Activated T-helper 17 cell treated with anti-CD3 and anti-CD28 coated beads, Interleukin-2, amount 50 U/mL, for 72 hours (primary cell): ENCODE measurements around the gene HNRNPH1. TPM values are rescaled to one million over a fixed set of nuclear protein-coding genes. Genes with fewer than 3 reads are reported as not detected.

Experiments
- ATAC-seq: fragments of 150-1000 bp; cut with Tn5 transposase; replicated peaks from 2 replicates; pipeline ENCODE4 v1.10.0; 2021; ENCODE audit warnings: mild to moderate bottlenecking, moderate library complexity
- H3K27ac Mint-ChIP-seq: one replicate; pipeline ENCODE4 v1.8.0; 2022; ENCODE audit warnings: mixed read lengths
- H3K27me3 Mint-ChIP-seq: one replicate; pipeline ENCODE4 v1.8.0; 2022; ENCODE audit warnings: mixed read lengths
- H3K36me3 Mint-ChIP-seq: one replicate; pipeline ENCODE4 v1.8.0; 2022; ENCODE audit warnings: low read depth, mild to moderate bottlenecking, mixed read lengths
- H3K4me1 Mint-ChIP-seq: one replicate; pipeline ENCODE4 v1.8.0; 2022; ENCODE audit warnings: mixed read lengths
- H3K4me3 Mint-ChIP-seq: one replicate; pipeline ENCODE4 v1.8.0; 2022; ENCODE audit warnings: mild to moderate bottlenecking, mixed read lengths
- H3K9me3 Mint-ChIP-seq: one replicate; pipeline ENCODE4 v1.8.0; 2022; ENCODE audit warnings: mixed read lengths
- total RNA-seq, 2 donors: library from RNA; stranded (reverse); gene quantifications; one replicate each; pipeline ENCODE4 v1.2.3, GENCODE V29; 2022

Gene HNRNPH1
- total RNA-seq, 2 donors from 2014 or later, result 761 to 957 TPM

- no peaks in the 10 kb centered on the region for H3K9me3 Mint-ChIP-seq
- H3K27ac Mint-ChIP-seq, result no peak overlapping the region
- peaks cover 99% of the 10 kb centered on the region for H3K36me3 Mint-ChIP-seq
- no peak overlapping the region for H3K4me3 Mint-ChIP-seq
- ATAC-seq, result no peak
- H3K27me3 Mint-ChIP-seq, result no peaks in the 10 kb centered on the region
- peaks cover 45% of the 10 kb centered on the region for H3K4me1 Mint-ChIP-seq
Observed at GRCh38 chr5:179614745-179615144, 8.7 kb downstream of the HNRNPH1 start.

- H3K36me3 Mint-ChIP-seq, result peaks cover 98% of the 10 kb centered on the region
- ATAC-seq, result no peak
- H3K27me3 Mint-ChIP-seq, result no peaks in the 10 kb centered on the region
- H3K4me3 Mint-ChIP-seq, result no peak overlapping the region
- H3K4me1 Mint-ChIP-seq, result peaks cover 45% of the 10 kb centered on the region
- peak overlapping the region; percentile 36 for H3K27ac Mint-ChIP-seq
- no peaks in the 10 kb centered on the region for H3K9me3 Mint-ChIP-seq
Observed at GRCh38 chr5:179613460-179614071, 9.9 kb downstream of the HNRNPH1 start.

DNA sequence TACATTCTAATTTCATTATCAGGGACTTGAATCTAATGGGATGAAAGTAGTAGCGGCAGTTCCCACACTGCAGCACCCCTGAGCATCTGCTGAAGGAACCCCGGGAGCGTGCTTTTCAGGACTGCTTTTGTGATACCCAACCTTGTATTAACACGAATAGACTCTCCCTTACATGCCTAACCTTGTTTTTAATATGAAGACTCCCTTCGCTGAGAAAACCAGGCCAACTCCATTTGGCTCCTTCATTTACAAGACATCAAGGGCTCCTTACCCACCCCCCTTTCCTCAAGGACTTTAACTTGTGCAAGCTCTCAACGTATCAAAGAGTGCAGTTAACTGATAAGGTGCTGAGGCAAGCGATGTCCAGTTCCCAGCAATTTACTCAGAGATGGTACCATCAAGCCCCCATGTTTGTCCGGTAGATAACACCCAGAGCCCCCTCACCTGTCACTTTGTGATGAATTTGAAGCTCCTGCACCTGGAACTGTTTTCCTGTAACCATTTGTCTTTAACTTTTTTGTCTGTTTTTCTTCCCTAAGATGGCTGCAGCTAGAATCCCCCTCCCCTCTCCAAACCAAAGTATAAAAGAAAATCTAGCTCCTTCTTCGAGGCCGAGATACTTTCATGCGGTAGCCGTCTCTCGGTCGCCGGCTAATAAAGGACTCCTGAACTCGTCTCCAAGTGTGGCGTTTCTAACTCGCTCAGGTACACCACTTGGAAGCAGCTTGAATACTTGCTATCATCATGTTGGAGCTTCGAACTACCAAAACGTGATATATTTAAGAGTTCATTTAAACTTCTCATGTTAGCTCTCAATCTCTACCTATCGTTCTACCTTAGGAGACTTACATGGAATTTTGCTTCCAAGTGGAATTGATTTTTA, 10.7 kb downstream of the HNRNPH1 start:
- peaks cover 94% of the 10 kb centered on the region for H3K36me3 Mint-ChIP-seq
- H3K4me3 Mint-ChIP-seq, result no peak overlapping the region
- H3K9me3 Mint-ChIP-seq, result no peaks in the 10 kb centered on the region
- no peaks in the 10 kb centered on the region for H3K27me3 Mint-ChIP-seq
- no peak for ATAC-seq
- H3K27ac Mint-ChIP-seq, result peak overlapping the region; percentile 36
- peaks cover 41% of the 10 kb centered on the region for H3K4me1 Mint-ChIP-seq

- no peak for ATAC-seq
- peaks cover 25% of the 10 kb centered on the region for H3K4me1 Mint-ChIP-seq
- H3K27me3 Mint-ChIP-seq, result no peaks in the 10 kb centered on the region
- no peak overlapping the region for H3K4me3 Mint-ChIP-seq
- peaks cover 80% of the 10 kb centered on the region for H3K36me3 Mint-ChIP-seq
- H3K27ac Mint-ChIP-seq, result no peak overlapping the region
- H3K9me3 Mint-ChIP-seq, result no peaks in the 10 kb centered on the region
Observed at GRCh38 chr5:179610903-179611265, 12.6 kb downstream of the HNRNPH1 start.

GRCh38 chr5:179610109-179610902, 13.2 kb downstream of the HNRNPH1 start:
- H3K27ac Mint-ChIP-seq, result no peak overlapping the region
- H3K4me1 Mint-ChIP-seq, result peaks cover 23% of the 10 kb centered on the region
- no peak overlapping the region for H3K4me3 Mint-ChIP-seq
- ATAC-seq, result no peak
- no peaks in the 10 kb centered on the region for H3K9me3 Mint-ChIP-seq
- H3K27me3 Mint-ChIP-seq, result no peaks in the 10 kb centered on the region
- peaks cover 80% of the 10 kb centered on the region for H3K36me3 Mint-ChIP-seq

- no peak for ATAC-seq
- H3K27ac Mint-ChIP-seq, result no peak overlapping the region
- no peak overlapping the region for H3K4me3 Mint-ChIP-seq
- H3K4me1 Mint-ChIP-seq, result peaks cover 23% of the 10 kb centered on the region
- no peaks in the 10 kb centered on the region for H3K9me3 Mint-ChIP-seq
- H3K36me3 Mint-ChIP-seq, result peaks cover 77% of the 10 kb centered on the region
- no peaks in the 10 kb centered on the region for H3K27me3 Mint-ChIP-seq
Observed at GRCh38 chr5:179609834-179610108, 13.7 kb downstream of the HNRNPH1 start.

GRCh38 chr5:179608131-179608581, 15.3 kb downstream of the HNRNPH1 start:
- Mint-ChIP-seq H3K27me3 (no peaks in the 10 kb centered on the region), H3K36me3 (peaks cover 72% of the 10 kb centered on the region), H3K4me3 (no peak overlapping the region), H3K9me3 (no peaks in the 10 kb centered on the region), H3K4me1 (peaks cover 23% of the 10 kb centered on the region), H3K27ac (peak overlapping the region; percentile 61)
- ATAC-seq, result peak; percentile 64

GRCh38 chr5:179607160-179607931, 16.1 kb downstream of the HNRNPH1 start:
- Mint-ChIP-seq H3K9me3 (no peaks in the 10 kb centered on the region), H3K27ac (peak overlapping the region; percentile 61), H3K27me3 (no peaks in the 10 kb centered on the region), H3K36me3 (peaks cover 68% of the 10 kb centered on the region), H3K4me3 (no peak overlapping the region), H3K4me1 (peaks cover 17% of the 10 kb centered on the region)
- peak; percentile 11 for ATAC-seq

- peaks cover 68% of the 10 kb centered on the region for H3K36me3 Mint-ChIP-seq
- H3K4me1 Mint-ChIP-seq, result peaks cover 15% of the 10 kb centered on the region
- peak overlapping the region; percentile 24 for H3K27ac Mint-ChIP-seq
- no peaks in the 10 kb centered on the region for H3K27me3 Mint-ChIP-seq
- H3K9me3 Mint-ChIP-seq, result no peaks in the 10 kb centered on the region
- H3K4me3 Mint-ChIP-seq, result no peak overlapping the region
- no peak for ATAC-seq
Observed at GRCh38 chr5:179606910-179607159, 16.6 kb downstream of the HNRNPH1 start.

- no peak overlapping the region for H3K27ac Mint-ChIP-seq
- no peak overlapping the region for H3K4me3 Mint-ChIP-seq
- ATAC-seq, result no peak
- H3K27me3 Mint-ChIP-seq, result no peaks in the 10 kb centered on the region
- peaks cover 13% of the 10 kb centered on the region for H3K4me1 Mint-ChIP-seq
- peaks cover 69% of the 10 kb centered on the region for H3K36me3 Mint-ChIP-seq
- no peaks in the 10 kb centered on the region for H3K9me3 Mint-ChIP-seq
Observed at GRCh38 chr5:179606071-179606909, 17.2 kb downstream of the HNRNPH1 start.

DNA sequence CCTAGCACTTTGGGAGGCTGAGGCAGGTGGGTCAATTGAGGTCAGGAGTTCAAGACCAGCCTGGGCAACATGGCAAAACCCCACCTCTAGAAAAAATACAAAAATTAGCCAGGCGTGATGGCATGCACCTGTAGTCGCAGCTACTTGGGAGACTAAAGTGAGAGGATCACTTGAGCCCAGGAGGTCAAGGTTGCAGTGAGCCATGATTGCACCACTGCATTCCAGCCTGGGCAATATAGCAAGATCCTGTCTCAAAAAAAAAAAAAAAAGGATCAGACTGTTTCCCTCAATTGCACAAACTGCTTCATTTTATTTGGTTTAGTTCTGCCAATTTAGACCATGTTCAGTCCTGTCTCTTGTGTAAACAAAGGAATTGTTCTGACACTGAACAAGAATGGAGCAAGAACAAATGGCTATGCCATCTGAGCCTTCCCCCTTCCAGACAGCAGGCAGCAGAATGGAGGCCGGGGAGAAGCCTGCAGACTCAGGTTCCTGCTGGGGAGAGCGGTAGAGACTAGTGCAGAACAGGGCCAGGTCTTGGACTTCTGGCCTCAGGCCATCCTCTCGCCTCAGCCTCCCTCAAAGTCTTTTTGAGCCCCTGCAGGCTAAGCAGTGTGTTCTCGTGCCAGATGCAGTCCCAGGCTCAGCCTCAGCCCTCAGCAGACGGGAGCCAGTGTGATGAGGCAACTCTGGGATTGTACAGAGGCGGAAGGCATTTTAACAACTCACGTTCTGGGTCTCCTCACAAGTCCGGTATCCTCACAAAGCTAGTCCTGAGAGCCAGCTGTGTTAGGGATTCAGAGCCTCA, 18.2 kb downstream of the HNRNPH1 start:
- Mint-ChIP-seq H3K27me3 (no peaks in the 10 kb centered on the region), H3K4me1 (peaks cover 7% of the 10 kb centered on the region), H3K36me3 (peaks cover 64% of the 10 kb centered on the region), H3K9me3 (no peaks in the 10 kb centered on the region), H3K4me3 (no peak overlapping the region), H3K27ac (no peak overlapping the region)
- no peak for ATAC-seq

DNA sequence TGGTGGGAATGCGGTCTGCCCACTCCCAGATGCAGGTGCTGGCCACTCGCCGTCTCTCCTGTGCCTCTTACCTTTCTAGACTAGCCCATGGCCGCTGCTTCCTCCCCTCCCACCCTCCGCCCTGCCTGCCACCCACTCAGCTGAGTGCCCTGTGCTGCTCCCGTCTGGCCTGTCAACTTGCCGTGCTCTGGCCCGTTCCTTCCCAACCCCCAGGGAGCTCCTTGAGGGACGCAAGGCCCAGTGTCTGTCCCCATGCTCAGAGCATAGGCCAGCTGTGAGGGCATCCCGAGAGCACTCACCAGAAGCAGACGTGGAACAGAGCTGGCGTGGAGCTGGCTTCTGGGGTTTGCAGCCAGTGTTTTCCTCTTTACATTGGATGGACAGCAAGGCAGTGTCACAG, 20.2 kb downstream of the HNRNPH1 start:
- Mint-ChIP-seq H3K36me3 (peaks cover 61% of the 10 kb centered on the region), H3K27me3 (no peaks in the 10 kb centered on the region)

More for the DNA sequence above, 20.2 kb downstream of the HNRNPH1 start:
- no peaks in the 10 kb centered on the region for H3K4me1 Mint-ChIP-seq
- H3K9me3 Mint-ChIP-seq, result no peaks in the 10 kb centered on the region
- no peak overlapping the region for H3K27ac Mint-ChIP-seq
- H3K4me3 Mint-ChIP-seq, result no peak overlapping the region
- no peak for ATAC-seq
